ENCODE results near the gene DUSP7.

GRCh38 chr3:52034212-52034611, 22.2 kb downstream of the DUSP7 start:
- no peak for TF ChIP-seq CBFB (CRISPR knock-in tag; IDR thresholded peaks at IDR 0.05)
- no peak for TF ChIP-seq CREB1 (IDR thresholded peaks at IDR 0.05)
- no peak for TF ChIP-seq CREB1 (CRISPR knock-in tag; IDR thresholded peaks at IDR 0.05)
- TF ChIP-seq IRF2 (CRISPR knock-in tag; IDR thresholded peaks at IDR 0.05) = no peak
- TF ChIP-seq ZFX (CRISPR knock-in tag; IDR thresholded peaks at IDR 0.05) = no peak
